ENCODE results near the gene CPNE1. TPM values are rescaled to one million over a fixed set of nuclear protein-coding genes. Genes with fewer than 3 reads are reported as not detected.
A peak's percentile ranks its signal among the peaks of the same experiment; 100 is the strongest.

CPNE1 gene
- total and polyA plus RNA-seq, 2 of the 8 experiments (the other 6 are each of a cell fraction or from before 2014, with no cell fraction given) = 294 to 346 TPM

GRCh38 chr20:35603695-35604448 lies 60.8 kb downstream of the CPNE1 start:
- CTCF ChIA-PET (ENCODE audit: partially characterized antibody) = interaction anchor here (0.6 to 8.3 kb wide), 23 partner anchors 9 to 482 kb away, joined by 3 to 121 read pairs (median 5); partner anchors contain the start of genes ERGIC3 and SPAG4
- Histone ChIP-seq H3K56ac (replicated peaks; ENCODE audit: insufficient read length, low read depth, low read length) (no peak overlapping the region), H3K14ac (ENCODE audit: insufficient read length) (no peak overlapping the region), H2BK15ac (ENCODE audit: low read length) (peak overlapping the region; percentile 89), H3K4me3 (ENCODE audit: extremely low read depth in 1 of 4, insufficient read depth in 2 of 4, low read depth in 3 of 4, low read length in 4 of 4) (no peak overlapping the region), H3K4me1 (replicated peaks in 1 of 4; ENCODE audit: control insufficient read depth in 3 of 4, insufficient read depth in 4 of 4, low read length in 3 of 4) (peaks cover 0 to 14% (median 7%) of the 10 kb centered on the region in 4 experiments; a peak in 4 of 7 replicates), H2AK5ac (ENCODE audit: low read depth, low read length) (0 out of 2 replicates have a peak overlapping the region, but pooled peaks have one; percentile 84), H3K27me3 (replicated peaks in 1 of 4; ENCODE audit: control insufficient read depth in 3 of 4, extremely low read depth in 1 of 4, insufficient read depth in 3 of 4, low read length in 3 of 4) (peaks cover 6 to 46% (median 34%) of the 10 kb centered on the region in 4 experiments), H3K4ac (replicated peaks; ENCODE audit: insufficient read length, low read depth, low read length) (no peak overlapping the region), H3K36me3 (ENCODE audit: control insufficient read depth in 2 of 4, insufficient read depth in 4 of 4, low read length in 3 of 4) (no peaks in the 10 kb centered on the region), H2AFZ (ENCODE audit: low read length) (no peak overlapping the region), H4K5ac (ENCODE audit: insufficient read length, low read depth, low read length) (no peak overlapping the region), H3K23ac (ENCODE audit: insufficient read length) (no peak overlapping the region), H4K8ac (ENCODE audit: extremely low read depth, insufficient read depth, low read length) (no peak overlapping the region), H4K91ac (replicated peaks; ENCODE audit: insufficient read length, low read length) (no peak overlapping the region), H3K79me2 (ENCODE audit: control insufficient read depth in 1 of 2, insufficient read depth in 2 of 2, low read length in 2 of 2) (no peaks in the 10 kb centered on the region), H2BK20ac (ENCODE audit: low read length) (no peak overlapping the region), H3K79me1 (ENCODE audit: low read depth, low read length) (no peaks in the 10 kb centered on the region), H2BK5ac (ENCODE audit: low read depth, low read length) (no peak overlapping the region), H2BK12ac (ENCODE audit: low read depth, low read length) (no peak overlapping the region), H3K9ac (replicated peaks in 1 of 4; ENCODE audit: extremely low read depth in 1 of 4, low read depth in 3 of 4, low read length in 3 of 4) (no peak overlapping the region), H3K27ac (ENCODE audit: low read depth, low read length) (no peak overlapping the region), H2BK120ac (replicated peaks; ENCODE audit: low read depth, low read length) (no peak overlapping the region), H3K18ac (ENCODE audit: extremely low read depth, low read length) (no peak overlapping the region), H3K9me3 (ENCODE audit: insufficient read depth in 2 of 2, low read depth in 1 of 2, low read length in 1 of 2) (no peaks in the 10 kb centered on the region), H3K23me2 (ENCODE audit: low read depth, low read length) (peaks cover 11% of the 10 kb centered on the region; the same call in 1 of the 2 replicates), H4K20me1 (replicated peaks in 1 of 2; ENCODE audit: control insufficient read depth in 1 of 2, insufficient read depth in 2 of 2, low read length in 2 of 2) (no peaks in the 10 kb centered on the region), H3K4me2 (ENCODE audit: insufficient read depth in 1 of 2, low read depth in 2 of 2, low read length in 2 of 2) (no peak overlapping the region)
- POLR2A ChIA-PET (ENCODE audit: partially characterized antibody) = interaction anchor here (0.6 to 2.9 kb wide), 10 partner anchors 9 to 62 kb away, joined by 3 to 14 read pairs (median 5); partner anchors contain the start of genes ERGIC3 and SPAG4
- DNase-seq (ENCODE audit: low read depth in 1 of 2, low spot score in 2 of 2) (no peak), FAIRE-seq (no peak)
- TF ChIP-seq KDM1A (IDR thresholded peaks at IDR 0.05; ENCODE audit: borderline replicate concordance, low read length) (no peak), ZNF274 (IDR thresholded peaks at IDR 0.05; ENCODE audit: borderline replicate concordance, extremely low read depth, low read length) (no peak), CHD1 (IDR thresholded peaks at IDR 0.05; ENCODE audit: low read depth, low read length) (no peak)
- WGBS, 2 experiments (ENCODE audit: extremely low coverage in 1 of 2, insufficient coverage in 1 of 2, insufficient read length in 1 of 2, insufficient replicate concordance in 2 of 2, low coverage in 1 of 2, low lambda C conversion rate in 2 of 2, missing lambda C conversion rate in 1 of 2) = 88% methylated on average over 11 of the region's 11 CpGs; no CpG with 5 or more reads in 1 of the 2 experiments
